Lower lobe of right lung (tissue), 2 donors: Measurements from ENCODE around the gene ABHD12B. TPM values are rescaled to one million over a fixed set of nuclear protein-coding genes. Genes with fewer than 3 reads are reported as not detected.

Experiments
- ATAC-seq, 2 donors: fragments of 200-7000 bp; cut with Tn5 transposase; one replicate each; pipeline ENCODE4 v1.9.1; 2020 to 2022; ENCODE audit warnings: mild to moderate bottlenecking in 2 of 2, moderate library complexity in 2 of 2
- DNase-seq: peaks from one replicate; pipeline ENCODE4 v3.0.0-alpha.2; 2020
- H3K27ac ChIP-seq: fragments of 200-600 bp; one replicate; pipeline ENCODE4 v1.8.0; 2022
- H3K27me3 ChIP-seq: fragments of 200-600 bp; one replicate; pipeline ENCODE4 v1.8.0; 2022; ENCODE audit warnings: low read depth
- H3K36me3 ChIP-seq: fragments of 200-600 bp; one replicate; pipeline ENCODE4 v1.8.0; 2022; ENCODE audit warnings: mild to moderate bottlenecking
- H3K4me1 ChIP-seq: fragments of 200-600 bp; one replicate; pipeline ENCODE4 v1.8.0; 2022
- H3K4me3 ChIP-seq: fragments of 200-600 bp; one replicate; pipeline ENCODE4 v1.8.0; 2022; ENCODE audit warnings: mild to moderate bottlenecking
- H3K9me3 ChIP-seq: fragments of 200-600 bp; one replicate; pipeline ENCODE4 v1.8.0; 2022
- intact Hi-C: fragments of 100-400 bp; cut with DNase I; formaldehyde crosslinking; loops from one replicate; pipeline ENCODE4 v1.11.0; 2022
- total RNA-seq: library from RNA; stranded (reverse); fragmentation: NEBNext Ultra II Directional; extraction: Animal tissue kit (Norgen Biotek cat#: 25700); gene quantifications from one replicate; pipeline ENCODE4 v1.2.1, GENCODE V29; 2021
- TF ChIP-seq, protein P1 (sequence below): fragments of 200-600 bp; IDR thresholded peaks from one replicate; pipeline ENCODE4 v1.8.0; 2022; ENCODE audit warnings: antibody characterized with exemption, mild to moderate bottlenecking
- donor health status: DM: no; HTN: yes; CAD: no; lungs with severe emphysema.

Gene ABHD12B
- total RNA-seq, 1 donor from 2014 or later, result not detected

DNA sequence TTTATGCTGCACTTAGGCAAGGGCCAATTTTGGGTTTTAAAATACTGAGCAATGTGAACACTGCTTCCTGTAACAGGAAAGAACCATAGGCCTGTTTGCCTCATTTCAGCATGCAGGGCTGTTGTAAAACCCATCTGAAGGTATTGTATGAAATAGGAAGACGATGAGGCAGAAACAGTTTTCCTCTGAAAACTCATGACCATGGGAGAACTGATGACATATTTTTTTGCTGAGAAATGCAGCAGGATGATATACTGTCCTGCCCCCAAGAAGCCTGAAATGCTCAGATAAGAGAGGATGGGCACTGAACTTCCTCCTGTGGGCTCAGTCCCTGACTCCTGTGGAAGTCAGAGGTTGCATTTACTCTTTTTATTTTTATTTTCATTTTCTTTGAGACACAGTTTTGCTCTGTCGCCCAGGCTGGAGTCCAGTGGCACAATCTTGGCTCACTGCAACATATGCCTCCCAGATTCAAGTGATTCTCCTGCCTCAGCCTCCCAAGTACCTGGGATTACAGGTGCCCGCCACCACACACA lies 55.1 kb downstream of the ABHD12B start:
- intact Hi-C loops, result no loop called here
- no peaks in the 10 kb centered on the region for H3K4me1 ChIP-seq
- TF ChIP-seq, protein P1, sequence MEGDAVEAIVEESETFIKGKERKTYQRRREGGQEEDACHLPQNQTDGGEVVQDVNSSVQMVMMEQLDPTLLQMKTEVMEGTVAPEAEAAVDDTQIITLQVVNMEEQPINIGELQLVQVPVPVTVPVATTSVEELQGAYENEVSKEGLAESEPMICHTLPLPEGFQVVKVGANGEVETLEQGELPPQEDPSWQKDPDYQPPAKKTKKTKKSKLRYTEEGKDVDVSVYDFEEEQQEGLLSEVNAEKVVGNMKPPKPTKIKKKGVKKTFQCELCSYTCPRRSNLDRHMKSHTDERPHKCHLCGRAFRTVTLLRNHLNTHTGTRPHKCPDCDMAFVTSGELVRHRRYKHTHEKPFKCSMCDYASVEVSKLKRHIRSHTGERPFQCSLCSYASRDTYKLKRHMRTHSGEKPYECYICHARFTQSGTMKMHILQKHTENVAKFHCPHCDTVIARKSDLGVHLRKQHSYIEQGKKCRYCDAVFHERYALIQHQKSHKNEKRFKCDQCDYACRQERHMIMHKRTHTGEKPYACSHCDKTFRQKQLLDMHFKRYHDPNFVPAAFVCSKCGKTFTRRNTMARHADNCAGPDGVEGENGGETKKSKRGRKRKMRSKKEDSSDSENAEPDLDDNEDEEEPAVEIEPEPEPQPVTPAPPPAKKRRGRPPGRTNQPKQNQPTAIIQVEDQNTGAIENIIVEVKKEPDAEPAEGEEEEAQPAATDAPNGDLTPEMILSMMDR, result no peak
- peaks cover 49% of the 10 kb centered on the region for H3K36me3 ChIP-seq
- DNase-seq (no peak), ATAC-seq (peak; percentile 59 to 65)
- peak overlapping the region; percentile 14 for H3K27ac ChIP-seq
- no peaks in the 10 kb centered on the region for H3K27me3 ChIP-seq
- no peaks in the 10 kb centered on the region for H3K9me3 ChIP-seq
- H3K4me3 ChIP-seq, result no peak overlapping the region

DNA sequence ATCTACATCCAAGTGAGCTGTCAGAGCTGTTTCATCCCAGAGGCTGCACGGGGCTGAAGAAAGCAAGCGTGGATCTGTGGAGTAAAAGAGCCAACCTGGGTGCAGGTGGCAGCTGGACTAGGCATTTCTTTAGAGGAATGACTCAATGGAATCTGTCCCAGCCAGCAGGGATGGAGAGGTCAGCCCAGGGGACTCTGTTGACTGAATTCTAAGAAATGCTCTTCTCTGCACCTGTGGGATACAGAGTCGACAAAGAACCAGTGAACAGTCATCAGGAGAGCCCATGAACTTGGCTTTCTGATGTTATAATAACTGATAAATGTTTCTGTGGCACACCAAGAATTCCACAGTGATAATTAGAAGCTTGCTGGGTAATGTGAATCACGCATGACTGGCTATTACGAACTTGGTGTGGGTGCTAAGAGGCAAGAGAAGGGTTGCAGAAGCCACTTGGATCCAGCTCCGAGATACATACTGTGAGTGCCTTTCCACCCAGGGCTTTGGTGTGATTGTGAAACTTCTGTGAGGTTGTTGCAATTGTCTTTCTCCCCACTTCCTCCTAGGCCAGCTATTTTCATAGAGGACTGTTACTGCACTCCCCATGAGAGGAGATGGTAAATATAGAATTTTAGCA lies 56.3 kb downstream of the ABHD12B start:
- Histone ChIP-seq H3K9me3 (no peaks in the 10 kb centered on the region), H3K27me3 (no peaks in the 10 kb centered on the region), H3K27ac (no peak overlapping the region), H3K36me3 (peaks cover 41% of the 10 kb centered on the region), H3K4me3 (no peak overlapping the region), H3K4me1 (no peaks in the 10 kb centered on the region)
- DNase-seq (no peak), ATAC-seq (peak; percentile 80 to 88)
- intact Hi-C loops, result no loop called here
- TF ChIP-seq, protein P1, result no peak

DNA sequence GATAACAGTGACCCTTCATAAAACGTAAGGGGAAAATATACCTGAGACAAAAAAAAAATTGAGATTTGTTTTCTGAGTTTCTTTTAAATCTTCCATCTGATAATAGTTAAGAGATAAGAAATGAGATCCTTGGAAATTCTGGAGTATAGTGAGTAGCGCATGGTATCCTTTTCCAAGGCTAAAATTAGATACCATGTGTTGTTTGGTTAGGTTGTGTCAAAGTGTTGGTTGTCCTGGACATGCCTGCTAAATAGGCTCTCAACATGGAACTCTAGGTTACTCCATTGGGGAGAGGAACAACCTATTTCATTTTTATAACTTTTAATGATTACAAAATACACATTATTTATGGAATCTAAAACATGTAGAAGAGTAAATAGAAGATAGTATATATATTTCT lies 57.7 kb downstream of the ABHD12B start:
- DNase-seq, result no peak
- Histone ChIP-seq H3K4me3 (no peak overlapping the region), H3K27me3 (no peaks in the 10 kb centered on the region), H3K36me3 (peaks cover 33% of the 10 kb centered on the region), H3K4me1 (no peaks in the 10 kb centered on the region), H3K9me3 (no peaks in the 10 kb centered on the region), H3K27ac (no peak overlapping the region)
- ATAC-seq, result no peak
- TF ChIP-seq, protein P1, result no peak
- intact Hi-C loops, result no loop called here

DNA sequence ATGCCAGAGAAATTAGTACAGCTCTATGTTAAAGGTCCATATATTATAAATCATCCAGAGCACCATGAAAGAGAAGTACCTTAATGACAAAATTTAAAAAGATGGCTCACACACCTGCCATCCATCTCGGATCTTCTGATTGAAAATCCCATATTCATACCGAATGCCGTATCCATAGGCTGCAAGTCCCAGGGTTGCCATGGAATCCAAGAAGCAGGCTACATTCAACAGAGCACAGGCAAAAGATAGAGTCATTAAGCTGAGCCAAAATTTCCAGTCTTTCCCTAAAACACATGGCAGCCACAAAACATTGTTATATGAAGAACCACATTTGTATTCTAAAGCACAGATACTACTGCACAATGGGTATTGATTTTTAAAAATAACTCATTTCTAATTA lies 59.7 kb downstream of the ABHD12B start:
- DNase-seq (no peak), ATAC-seq (no peak)
- intact Hi-C loops, result no loop called here
- peaks cover 41% of the 10 kb centered on the region for H3K36me3 ChIP-seq
- TF ChIP-seq, protein P1, result no peak
- H3K4me3 ChIP-seq, result no peak overlapping the region
- H3K27ac ChIP-seq, result no peak overlapping the region
- H3K27me3 ChIP-seq, result no peaks in the 10 kb centered on the region
- H3K9me3 ChIP-seq, result no peaks in the 10 kb centered on the region
- no peaks in the 10 kb centered on the region for H3K4me1 ChIP-seq

DNA sequence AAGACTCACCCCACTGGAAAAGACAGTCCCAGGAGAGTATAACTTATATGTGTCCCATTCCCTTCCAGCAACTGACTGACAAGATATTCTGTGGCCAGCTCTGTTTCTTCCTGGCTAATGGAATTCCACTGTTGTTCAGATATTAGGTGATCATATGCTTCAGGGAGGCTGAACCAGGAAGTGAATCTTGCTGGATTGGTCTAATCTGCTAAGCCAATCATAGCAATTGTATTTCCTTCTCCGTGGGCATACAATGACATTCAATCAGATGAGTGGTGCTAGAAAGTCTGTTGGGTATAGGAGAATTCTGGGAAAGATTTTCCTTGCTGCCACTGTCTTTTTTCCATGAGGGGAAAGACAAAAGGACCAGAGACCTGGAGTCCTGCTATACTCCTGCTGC lies 60.3 kb downstream of the ABHD12B start:
- intact Hi-C loops, result no loop called here
- H3K36me3 ChIP-seq, result peaks cover 41% of the 10 kb centered on the region
- no peak for ATAC-seq

More for the DNA sequence above, 60.3 kb downstream of the ABHD12B start:
- no peaks in the 10 kb centered on the region for H3K27me3 ChIP-seq
- H3K27ac ChIP-seq, result no peak overlapping the region
- no peak overlapping the region for H3K4me3 ChIP-seq
- no peaks in the 10 kb centered on the region for H3K4me1 ChIP-seq
- no peaks in the 10 kb centered on the region for H3K9me3 ChIP-seq
- TF ChIP-seq, protein P1, result no peak
- DNase-seq, result no peak
